H1 (cell line): Measurements from ENCODE around the gene DCAF7. TPM values are rescaled to one million over a fixed set of nuclear protein-coding genes. Genes with fewer than 3 reads are reported as not detected.

Source experiments
- polyA plus RNA-seq, 7 experiments: library from polyadenylated mRNA; depleted of rRNA in 3 of 7; stranded (reverse) in 5 of 7; unstranded in 2 of 7; fragments of >200 nt in 5 of 7; fragments of 200-250 nt in 2 of 7; gene quantifications; 1 replicate in 5 of 7; 2 replicates in 1 of 7; 4 replicates in 1 of 7; pipeline versions ENCODE4 v1.2.1 to v1.2.3, GENCODE V29; 2011 to 2013; ENCODE audit warnings: missing spikeins in 2 of 7, mixed read lengths in 2 of 7
- small RNA-seq: library from polyadenylated mRNA; stranded (forward); fragments of <200 nt; extraction: miRNeasy Mini kit (QIAGEN cat#:217004); gene quantifications from one replicate; pipeline ENCODE3, GENCODE V24; 2013; ENCODE audit not compliant: insufficient read depth
- total RNA-seq: library from RNA; stranded (reverse); fragmentation: NEBNext Ultra II Directional; extraction: Animal tissue kit (Norgen Biotek cat#: 25700); gene quantifications from 2 replicates; pipeline ENCODE4 v1.2.1, GENCODE V29; 2021

Gene DCAF7
- total and polyA plus RNA-seq, 2 of the 8 experiments (the other 6 are each of a cell fraction or from before 2014, with no cell fraction given) = 74.9 to 94.1 TPM

Small RNAs within 50 kb of the gene (small RNA-seq; reads per million reads assigned to genes)
- gene RNU6-288P = not detected

Other genes starting within 250 kb of the DCAF7 start
- 23.4 and 26.0 TPM in 2 replicates for gene CYB561, start 104.2 kb upstream of the DCAF7 start, total RNA-seq
- gene CYB561, start 104.2 kb upstream of the DCAF7 start, polyA plus RNA-seq (2011; rRNA removed) = 19.7 and 34.2 TPM in 2 replicates
- gene ACE, start 73.4 kb upstream of the DCAF7 start, total RNA-seq = 4.5 and 5.5 TPM in 2 replicates
- 2.5 and 4.0 TPM in 2 replicates for gene ACE, start 73.4 kb upstream of the DCAF7 start, polyA plus RNA-seq (2011; rRNA removed)
- gene KCNH6, start 27.1 kb upstream of the DCAF7 start, total RNA-seq = 1.8 TPM in 2 replicates
- gene KCNH6, start 27.1 kb upstream of the DCAF7 start, polyA plus RNA-seq (2011; rRNA removed) = 3.6 and 5.0 TPM in 2 replicates
- gene TACO1, start 50.4 kb downstream of the DCAF7 start, total RNA-seq = 23.6 and 24.0 TPM in 2 replicates
- gene TACO1, start 50.4 kb downstream of the DCAF7 start, polyA plus RNA-seq (2011; rRNA removed) = 19.1 and 19.8 TPM in 2 replicates
- 21.0 and 22.6 TPM in 2 replicates for gene MAP3K3, start 71.9 kb downstream of the DCAF7 start, total RNA-seq
- 10.3 and 14.8 TPM in 2 replicates for gene MAP3K3, start 71.9 kb downstream of the DCAF7 start, polyA plus RNA-seq (2011; rRNA removed)
- 77.2 and 78.6 TPM in 2 replicates for gene LIMD2, start 149.6 kb downstream of the DCAF7 start, total RNA-seq
- 72.0 and 92.0 TPM in 2 replicates for gene LIMD2, start 149.6 kb downstream of the DCAF7 start, polyA plus RNA-seq (2011; rRNA removed)
- gene STRADA, start 191.3 kb downstream of the DCAF7 start, total RNA-seq = 27.8 and 35.6 TPM in 2 replicates
- 43.3 and 48.7 TPM in 2 replicates for gene STRADA, start 191.3 kb downstream of the DCAF7 start, polyA plus RNA-seq (2011; rRNA removed)
- gene CCDC47, start 223.1 kb downstream of the DCAF7 start, total RNA-seq = 83.1 and 85.3 TPM in 2 replicates
- gene CCDC47, start 223.1 kb downstream of the DCAF7 start, polyA plus RNA-seq (2011; rRNA removed) = 16.3 and 21.2 TPM in 2 replicates
- gene DDX42, start 223.7 kb downstream of the DCAF7 start, total RNA-seq = 114 and 120 TPM in 2 replicates
- gene DDX42, start 223.7 kb downstream of the DCAF7 start, polyA plus RNA-seq (2011; rRNA removed) = 37.4 and 40.6 TPM in 2 replicates